Vagina (tissue), 2 donors: ENCODE data around the gene CBFB. TPM values are rescaled to one million over a fixed set of nuclear protein-coding genes. Genes with fewer than 3 reads are reported as not detected.

Experiments
- DNase-seq, 2 donors: peaks; one replicate each; pipeline ENCODE4 v3.0.0-alpha.2; 2017; ENCODE audit errors: extremely low spot score in 2 of 2
- H3K27ac ChIP-seq: fragments of 200-600 bp; sonication (generic); one replicate; pipeline ENCODE4 v1.5.1; 2019
- H3K27me3 ChIP-seq: fragments of 200-600 bp; sonication (generic); one replicate; pipeline ENCODE4 v1.5.1; 2019
- H3K36me3 ChIP-seq, 2 donors: fragments of 200-600 bp; sonication (generic); one replicate each; pipeline ENCODE4 v1.5.1; 2017 to 2019
- H3K4me1 ChIP-seq: fragments of 200-600 bp; sonication (generic); one replicate; pipeline ENCODE4 v1.5.1; 2019
- H3K4me3 ChIP-seq, 2 donors: fragments of 200-600 bp; sonication (generic); 1 replicate in 1 of 2; 2 replicates in 1 of 2; pipeline ENCODE4 v1.5.1; 2016 to 2019
- H3K9me3 ChIP-seq: fragments of 200-600 bp; sonication (generic); one replicate; pipeline ENCODE4 v1.5.1; 2019
- POLR2A ChIP-seq, 2 donors: fragments of 450-650 bp; IDR thresholded peaks; one replicate each; pipeline ENCODE4 v1.6.1; 2017; ENCODE audit warnings: antibody characterized with exemption in 2 of 2, mild to moderate bottlenecking in 2 of 2, moderate library complexity in 2 of 2
- POLR2AphosphoS5 ChIP-seq, 2 donors: sonication (generic); formaldehyde crosslinking; IDR thresholded peaks; one replicate each; pipeline ENCODE4 v1.9.0; 2017; ENCODE audit warnings: antibody characterized with exemption in 2 of 2, mild to moderate bottlenecking in 2 of 2, low read depth in 1 of 2; ENCODE audit not compliant: insufficient read depth in 1 of 2
- intact Hi-C: fragments of 100-400 bp; cut with DNase I; formaldehyde crosslinking; loops from one replicate; pipeline ENCODE4 v1.15.1; 2023
- total RNA-seq: library from RNA; depleted of rRNA; stranded (reverse); fragments of >200 nt; gene quantifications from one replicate; pipeline ENCODE4 v1.2.3, GENCODE V29; 2016
- TF ChIP-seq, protein P1 (sequence below), 3 experiments: fragments of 450-650 bp in 2 of 3; fragments of 200-600 bp in 1 of 3; sonication (generic) in 1 of 3; IDR thresholded peaks; one replicate each; pipeline ENCODE4 v1.5.1; 2017 to 2019; ENCODE audit warnings: antibody characterized with exemption in 3 of 3, mild to moderate bottlenecking in 2 of 3, moderate library complexity in 2 of 3

The CBFB gene
- total RNA-seq, 1 donor from 2014 or later, result 33.9 TPM

DNA sequence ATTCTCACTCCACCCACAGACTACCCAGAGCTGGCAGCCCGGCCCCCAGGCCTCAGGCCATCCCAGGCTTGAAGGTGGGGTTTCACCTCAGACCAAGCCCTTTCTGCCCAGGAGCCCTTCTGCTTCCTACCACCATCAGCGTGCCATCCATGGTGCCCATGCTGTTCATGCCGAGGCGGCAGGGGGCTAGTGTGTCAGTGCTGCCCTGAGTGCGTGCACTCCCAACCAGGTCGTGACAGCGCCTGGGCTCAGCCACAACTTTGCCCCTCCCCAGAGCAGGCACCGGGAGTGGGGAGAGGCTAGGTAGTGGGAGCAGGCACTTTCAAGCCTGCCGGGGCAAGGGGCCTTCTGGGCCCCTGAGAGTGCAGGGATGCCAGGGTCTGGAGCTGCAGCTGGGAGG lies 113.4 kb downstream of the CBFB start:
- Histone ChIP-seq H3K9me3 (no peaks in the 10 kb centered on the region), H3K27ac (no peak overlapping the region), H3K27me3 (no peaks in the 10 kb centered on the region), H3K4me3 (no peak overlapping the region), H3K36me3 (peaks cover 0 to 83% of the 10 kb centered on the region in 2 donors), H3K4me1 (no peaks in the 10 kb centered on the region)
- no peak for DNase-seq
- intact Hi-C loops, result no loop called here
- TF ChIP-seq, protein P1, sequence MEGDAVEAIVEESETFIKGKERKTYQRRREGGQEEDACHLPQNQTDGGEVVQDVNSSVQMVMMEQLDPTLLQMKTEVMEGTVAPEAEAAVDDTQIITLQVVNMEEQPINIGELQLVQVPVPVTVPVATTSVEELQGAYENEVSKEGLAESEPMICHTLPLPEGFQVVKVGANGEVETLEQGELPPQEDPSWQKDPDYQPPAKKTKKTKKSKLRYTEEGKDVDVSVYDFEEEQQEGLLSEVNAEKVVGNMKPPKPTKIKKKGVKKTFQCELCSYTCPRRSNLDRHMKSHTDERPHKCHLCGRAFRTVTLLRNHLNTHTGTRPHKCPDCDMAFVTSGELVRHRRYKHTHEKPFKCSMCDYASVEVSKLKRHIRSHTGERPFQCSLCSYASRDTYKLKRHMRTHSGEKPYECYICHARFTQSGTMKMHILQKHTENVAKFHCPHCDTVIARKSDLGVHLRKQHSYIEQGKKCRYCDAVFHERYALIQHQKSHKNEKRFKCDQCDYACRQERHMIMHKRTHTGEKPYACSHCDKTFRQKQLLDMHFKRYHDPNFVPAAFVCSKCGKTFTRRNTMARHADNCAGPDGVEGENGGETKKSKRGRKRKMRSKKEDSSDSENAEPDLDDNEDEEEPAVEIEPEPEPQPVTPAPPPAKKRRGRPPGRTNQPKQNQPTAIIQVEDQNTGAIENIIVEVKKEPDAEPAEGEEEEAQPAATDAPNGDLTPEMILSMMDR (IDR thresholded peaks at IDR 0.05), result no peak
- no peak for TF ChIP-seq POLR2A (IDR thresholded peaks at IDR 0.05)
- TF ChIP-seq POLR2AphosphoS5 (IDR thresholded peaks at IDR 0.05; ENCODE audit: insufficient read depth in 1 of 2, low read depth in 1 of 2), result no peak

GRCh38 chr16:67144943-67145342 lies 116.0 kb downstream of the CBFB start:
- TF ChIP-seq, protein P1 (IDR thresholded peaks at IDR 0.05), result no peak
- no peak for TF ChIP-seq POLR2AphosphoS5 (IDR thresholded peaks at IDR 0.05; ENCODE audit: insufficient read depth in 1 of 2, low read depth in 1 of 2)
- Histone ChIP-seq H3K36me3 (peaks cover 0 to 86% of the 10 kb centered on the region in 2 donors), H3K9me3 (no peaks in the 10 kb centered on the region), H3K4me3 (no peak overlapping the region), H3K4me1 (no peaks in the 10 kb centered on the region), H3K27ac (no peak overlapping the region), H3K27me3 (no peaks in the 10 kb centered on the region)
- no peak for DNase-seq
- intact Hi-C loops, result no loop called here

GRCh38 chr16:67145746-67146145 lies 116.8 kb downstream of the CBFB start:
- peaks cover 0 to 78% of the 10 kb centered on the region in 2 donors for H3K36me3 ChIP-seq
- H3K9me3 ChIP-seq, result no peaks in the 10 kb centered on the region
- no peak overlapping the region for H3K4me3 ChIP-seq
- H3K4me1 ChIP-seq, result no peaks in the 10 kb centered on the region
- no peak overlapping the region for H3K27ac ChIP-seq
- intact Hi-C loops, result no loop called here
- TF ChIP-seq, protein P1 (IDR thresholded peaks at IDR 0.05), result no peak
- TF ChIP-seq POLR2AphosphoS5 (IDR thresholded peaks at IDR 0.05; ENCODE audit: insufficient read depth in 1 of 2, low read depth in 1 of 2) (no peak), POLR2A (IDR thresholded peaks at IDR 0.05) (no peak)
- DNase-seq, result no peak
- no peaks in the 10 kb centered on the region for H3K27me3 ChIP-seq

DNA sequence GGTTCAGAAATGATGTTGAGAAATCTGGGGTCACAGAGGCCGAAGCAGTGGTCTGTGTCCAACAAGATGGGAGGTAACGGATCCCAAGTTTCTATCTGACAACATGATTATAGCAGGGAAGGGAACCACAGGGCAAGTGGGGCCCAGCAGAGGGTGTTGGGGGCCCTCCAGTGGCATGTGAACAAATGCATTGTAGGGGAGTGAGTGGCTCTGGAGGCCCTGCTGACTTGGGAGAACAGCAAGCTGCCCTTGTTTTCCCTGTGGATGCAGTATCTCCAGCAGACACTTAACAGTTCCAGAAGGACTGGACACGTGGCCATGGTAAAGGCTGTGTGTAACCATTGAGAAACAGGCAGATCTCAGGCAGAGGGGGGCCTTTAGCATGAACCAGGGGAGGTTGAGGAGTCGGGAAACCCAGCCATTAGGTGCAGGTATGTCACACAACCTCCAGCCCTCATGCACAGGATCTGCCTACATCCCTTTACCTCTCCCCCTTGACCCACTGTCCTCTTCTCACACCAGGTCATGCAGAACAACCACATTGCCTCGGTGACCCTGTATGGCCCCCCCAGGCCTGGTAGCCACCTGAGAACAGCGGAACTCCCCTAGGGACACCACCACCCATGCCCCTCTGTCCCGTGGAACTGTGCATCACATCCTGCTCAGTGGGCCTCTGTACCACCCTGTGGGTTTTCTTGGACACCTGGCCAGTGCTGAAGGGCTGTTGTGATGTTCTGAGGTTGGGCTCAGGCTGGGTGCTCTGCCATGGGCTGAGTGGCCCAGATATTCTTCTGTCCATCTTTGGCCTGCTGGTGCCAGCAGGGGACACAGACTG lies 117.8 kb downstream of the CBFB start:
- Histone ChIP-seq H3K27me3 (no peaks in the 10 kb centered on the region), H3K36me3 (peaks cover 0 to 68% of the 10 kb centered on the region in 2 donors), H3K9me3 (no peaks in the 10 kb centered on the region), H3K4me1 (peaks cover 8% of the 10 kb centered on the region), H3K4me3 (no peak overlapping the region), H3K27ac (no peak overlapping the region)
- intact Hi-C loops, result no loop called here
- no peak for TF ChIP-seq POLR2AphosphoS5 (IDR thresholded peaks at IDR 0.05; ENCODE audit: insufficient read depth in 1 of 2, low read depth in 1 of 2)
- no peak for TF ChIP-seq POLR2A (IDR thresholded peaks at IDR 0.05)
- TF ChIP-seq, protein P1 (IDR thresholded peaks at IDR 0.05), result no peak
- DNase-seq, result no peak
